HG03460 (cell line): ENCODE measurements around the gene AKAP13.

ENCODE experiments used
- ATAC-seq: cut with Tn5 transposase; IDR thresholded peaks from one replicate; pipeline ENCODE4 v1.9.1; 2021; ENCODE audit not compliant: unreplicated experiment

AKAP13 gene

GRCh38 chr15:85723960-85724945 is 343.9 kb downstream of the AKAP13 start:
- ATAC-seq: no peak

GRCh38 chr15:85725019-85725418 is 344.6 kb downstream of the AKAP13 start:
- ATAC-seq: no peak

- ATAC-seq: no peak
These were observed 345.2 kb downstream of the AKAP13 start for GRCh38 chr15:85725564-85725963.

- ATAC-seq: no peak
These were observed 346.1 kb downstream of the AKAP13 start for GRCh38 chr15:85726454-85726853.

- ATAC-seq: no peak
These were observed 346.7 kb downstream of the AKAP13 start for GRCh38 chr15:85727068-85727467.

- peak; percentile 68 for ATAC-seq
These were observed 349.8 kb downstream of the AKAP13 start for GRCh38 chr15:85730001-85730820.

- ATAC-seq: no peak
These were observed 353.0 kb downstream of the AKAP13 start for GRCh38 chr15:85733416-85733815.

- ATAC-seq: no peak
These were observed 356.7 kb downstream of the AKAP13 start for GRCh38 chr15:85737061-85737460.

GRCh38 chr15:85741021-85741421 is 360.6 kb downstream of the AKAP13 start:
- no peak for ATAC-seq

GRCh38 chr15:85741662-85742061 is 361.3 kb downstream of the AKAP13 start:
- ATAC-seq: no peak

- no peak for ATAC-seq
These were observed 361.9 kb downstream of the AKAP13 start for GRCh38 chr15:85742186-85742821.

- ATAC-seq: no peak
These were observed 363.1 kb downstream of the AKAP13 start for GRCh38 chr15:85743392-85744055.

- no peak for ATAC-seq
These were observed 364.2 kb downstream of the AKAP13 start for GRCh38 chr15:85744579-85744978.

GRCh38 chr15:85745023-85745422 is 364.6 kb downstream of the AKAP13 start:
- no peak for ATAC-seq

- no peak for ATAC-seq
These were observed 365.2 kb downstream of the AKAP13 start for GRCh38 chr15:85745525-85746150.

GRCh38 chr15:85746641-85747040 is 366.2 kb downstream of the AKAP13 start:
- ATAC-seq: no peak

GRCh38 chr15:85748176-85748575 is 367.8 kb downstream of the AKAP13 start:
- no peak for ATAC-seq

- no peak for ATAC-seq
These were observed 368.3 kb downstream of the AKAP13 start for GRCh38 chr15:85748729-85749128.

- ATAC-seq: no peak
These were observed 369.1 kb downstream of the AKAP13 start for GRCh38 chr15:85749261-85750151.
